Esophagus muscularis mucosa (tissue), 4 donors: ENCODE measurements around the gene USP6.
"Not testable (repeated sequence)": the region's sequence is repeated elsewhere in the genome, so short reads cannot be mapped to it uniquely, and the experiment has no call there.

Source experiments
- CTCF ChIP-seq, 3 experiments: fragments of 200-600 bp in 2 of 3; fragments of 450-650 bp in 1 of 3; sonication (generic) in 2 of 3; IDR thresholded peaks; one replicate each; pipeline ENCODE4 v1.5.1; 2017 to 2019; ENCODE audit warnings: antibody characterized with exemption in 3 of 3, mild to moderate bottlenecking in 2 of 3, moderate library complexity in 1 of 3
- EP300 ChIP-seq: sonication (generic); formaldehyde crosslinking; IDR thresholded peaks from one replicate; pipeline ENCODE4 v1.6.1; 2017; ENCODE audit warnings: antibody characterized with exemption
- POLR2AphosphoS5 ChIP-seq, 2 donors: sonication (generic); formaldehyde crosslinking; IDR thresholded peaks; one replicate each; pipeline ENCODE4 v1.6.1; 2017; ENCODE audit warnings: antibody characterized with exemption in 2 of 2

GRCh38 chr17:5132503-5133225, 16.8 kb downstream of the USP6 start:
- not testable (repeated sequence) for TF ChIP-seq CTCF (IDR thresholded peaks at IDR 0.05); POLR2AphosphoS5 (IDR thresholded peaks at IDR 0.05); EP300
